Fibroblast of skin of left biceps (primary cell): ENCODE data around the gene CDIP1.

ENCODE experiments used
- DNase-seq, 2 experiments: peaks; one replicate each; pipeline ENCODE4 v3.0.0-alpha.2; 2013; ENCODE audit warnings: low read depth in 2 of 2

Gene CDIP1

DNA sequence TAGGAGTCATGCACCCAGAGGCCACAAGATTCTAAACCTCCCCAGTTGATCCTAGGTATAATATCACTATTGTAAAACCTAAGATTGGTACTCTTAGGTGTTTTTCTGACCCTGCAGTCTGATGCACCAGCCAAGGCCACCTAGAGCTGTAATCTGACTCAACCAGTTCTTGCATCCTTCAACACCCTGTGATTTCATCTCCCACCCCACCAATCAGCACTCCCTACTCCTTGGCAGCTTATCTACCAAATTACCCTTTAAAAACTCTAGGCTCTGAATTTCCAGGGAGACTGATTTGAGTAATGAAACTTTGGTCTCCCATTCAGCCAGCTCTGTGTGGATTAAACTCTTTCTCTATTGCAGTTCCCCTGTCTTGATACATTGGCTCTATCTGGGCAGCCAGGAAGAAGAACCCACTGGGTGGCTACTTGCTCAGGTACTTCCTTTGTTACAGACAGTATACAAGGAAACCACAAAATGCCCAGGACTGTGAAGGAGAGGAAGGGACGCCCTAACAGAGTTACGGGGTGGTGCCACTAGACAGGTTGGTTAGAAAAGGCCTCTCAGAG lies 1.2 kb upstream of the CDIP1 start:
- no peak for DNase-seq

DNA sequence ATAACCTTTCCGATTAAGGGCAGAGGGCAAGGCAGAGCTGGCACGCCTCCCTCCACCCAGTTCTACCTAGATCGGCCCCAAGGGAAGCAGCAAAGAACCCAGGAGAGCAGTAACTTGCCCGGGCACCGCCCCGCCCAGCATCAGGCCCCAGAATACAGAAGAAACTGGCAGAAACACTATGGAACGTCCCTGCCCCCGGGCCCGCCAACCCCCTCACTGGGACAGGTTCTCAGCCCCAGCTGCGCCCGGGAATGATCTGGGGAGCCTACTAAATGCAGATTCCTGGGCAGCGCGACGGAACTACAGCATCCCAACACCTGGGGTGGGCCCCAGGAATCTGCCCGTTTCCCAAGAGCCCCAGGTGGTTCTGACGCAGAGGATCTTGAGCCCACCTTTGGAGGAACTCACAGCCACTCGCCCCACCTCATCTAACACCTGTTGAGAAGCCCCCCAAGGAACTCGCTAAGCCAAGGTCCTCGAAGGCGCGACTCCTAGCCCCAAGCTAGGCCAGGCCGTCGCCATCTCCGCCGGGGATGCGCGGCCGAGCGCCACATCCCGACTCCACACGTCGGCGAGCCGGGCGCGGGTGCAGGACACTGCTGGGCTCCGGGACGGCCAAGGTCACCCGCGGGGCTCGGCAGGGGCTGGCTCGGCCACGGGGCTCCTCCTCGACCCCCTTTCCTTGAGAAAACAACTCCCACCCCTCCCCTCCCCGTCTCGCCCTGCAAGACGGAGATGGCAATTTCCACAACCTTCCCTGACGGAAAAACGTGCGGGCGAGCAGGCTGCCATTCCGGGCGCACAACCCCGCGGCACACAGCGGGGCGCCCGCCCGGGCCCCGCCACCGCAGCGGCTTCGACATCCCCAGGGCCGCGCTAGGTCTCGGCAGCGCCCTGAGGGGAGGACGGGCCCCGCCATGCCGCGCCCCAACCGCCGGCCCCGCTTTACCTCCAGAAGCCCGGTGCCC lies 913 bp downstream of the CDIP1 start:
- DNase-seq, result no peak

DNA sequence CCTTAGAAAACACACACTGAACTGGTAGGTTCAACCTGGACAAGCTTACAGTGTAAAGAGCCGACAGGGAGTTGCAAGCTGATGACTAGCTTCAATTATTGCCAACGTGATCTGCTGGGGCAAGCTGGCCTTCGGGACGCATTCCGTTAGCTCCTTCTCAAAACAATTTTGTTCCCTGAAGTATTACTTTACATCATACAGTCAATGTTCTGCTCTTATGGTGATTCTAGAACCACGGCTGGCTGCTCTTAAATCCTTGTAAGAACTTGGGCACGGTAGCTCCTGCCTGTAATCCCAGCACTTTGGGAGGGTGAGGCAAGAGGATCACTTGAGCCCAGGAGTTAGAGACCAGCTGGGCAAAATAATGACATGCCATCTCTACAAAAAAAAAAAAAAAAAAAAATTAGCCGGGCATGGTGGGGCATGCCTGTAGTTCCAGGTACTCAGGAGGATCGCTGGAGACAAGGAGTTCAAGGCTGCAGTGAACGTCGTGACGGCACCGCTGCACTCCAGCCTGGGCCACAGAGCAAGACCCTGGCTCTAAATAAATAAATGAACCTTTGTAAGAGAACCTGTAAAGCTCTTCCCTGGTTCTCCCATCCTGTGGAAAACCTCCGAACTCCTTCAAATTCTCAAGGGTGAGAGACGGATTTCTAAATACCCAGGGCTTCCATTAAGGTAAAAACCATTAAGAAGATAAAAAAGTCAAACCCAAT lies 2.0 kb downstream of the CDIP1 start:
- DNase-seq, result no peak

DNA sequence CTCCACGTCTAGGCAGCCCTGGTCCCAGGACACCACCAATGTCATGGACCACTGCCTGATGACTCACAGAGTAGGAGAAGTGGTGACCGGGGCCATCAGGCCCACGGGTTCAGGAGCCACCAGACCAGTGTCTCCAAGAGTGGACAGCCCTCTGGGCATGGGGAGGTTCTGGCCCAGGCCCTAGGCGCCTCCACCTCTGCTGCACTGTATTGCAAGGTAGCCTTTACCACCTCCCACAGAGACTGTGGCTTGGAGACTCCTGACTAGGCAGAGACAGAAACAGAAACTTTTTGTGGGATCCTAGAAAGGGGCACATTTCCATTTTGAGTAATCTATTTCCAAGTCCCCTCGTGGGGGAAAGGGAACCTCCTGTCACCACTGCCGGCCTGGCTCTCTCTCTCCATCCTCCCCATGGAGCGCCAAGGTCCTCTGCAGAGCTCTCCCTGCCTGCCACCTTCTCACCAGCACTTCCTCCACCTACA lies 2.9 kb downstream of the CDIP1 start:
- no peak for DNase-seq

DNA sequence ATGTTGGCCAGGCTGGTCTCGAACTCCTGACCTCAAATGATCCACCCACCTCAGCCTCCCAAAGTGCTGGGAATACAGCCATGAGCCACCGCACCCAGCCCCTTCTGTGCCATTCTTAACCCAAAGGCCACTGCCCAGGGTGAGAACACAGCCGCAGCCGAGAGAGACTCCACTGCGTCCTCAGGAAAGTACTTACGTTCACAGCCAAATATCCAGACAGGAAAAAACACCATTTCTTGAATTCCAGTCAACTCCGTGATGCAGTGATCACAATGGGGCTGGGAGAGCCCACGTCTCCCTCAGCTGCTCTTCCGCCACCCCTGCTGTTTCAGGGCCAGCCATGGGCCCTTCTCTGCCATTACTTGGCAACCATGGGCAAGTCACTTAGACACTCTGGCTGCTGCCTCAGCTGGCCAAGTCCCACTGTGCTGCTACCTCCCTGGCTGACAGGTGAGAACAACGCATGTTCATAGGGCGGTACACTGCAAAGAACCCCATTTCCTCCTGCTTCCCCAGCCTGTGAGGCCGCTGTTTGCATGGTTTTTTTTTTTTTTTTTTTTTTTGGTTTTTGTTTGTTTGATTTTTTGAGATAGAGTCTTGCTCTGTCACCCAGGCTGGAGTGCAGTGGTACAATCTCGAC lies 4.3 kb downstream of the CDIP1 start:
- no peak for DNase-seq

DNA sequence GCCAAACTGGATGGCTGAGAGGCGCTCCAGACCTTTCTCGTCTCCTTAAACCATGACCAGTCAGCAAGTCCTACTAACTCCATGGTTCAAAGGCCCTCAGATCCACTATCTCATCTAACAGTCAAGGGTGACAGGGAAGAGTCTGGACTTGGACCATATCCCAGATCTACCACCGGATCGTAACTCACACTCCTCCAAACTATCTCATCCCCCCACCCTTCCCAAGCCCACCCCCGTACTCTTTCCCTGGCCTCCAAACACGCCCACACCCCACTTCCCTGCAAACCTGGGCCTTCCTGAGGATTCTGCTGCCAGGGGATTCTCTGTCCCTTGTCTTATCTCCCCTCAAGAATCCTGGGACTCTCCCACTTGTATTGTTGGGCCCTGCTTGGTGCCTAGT lies 5.1 kb downstream of the CDIP1 start:
- DNase-seq, result no peak

DNA sequence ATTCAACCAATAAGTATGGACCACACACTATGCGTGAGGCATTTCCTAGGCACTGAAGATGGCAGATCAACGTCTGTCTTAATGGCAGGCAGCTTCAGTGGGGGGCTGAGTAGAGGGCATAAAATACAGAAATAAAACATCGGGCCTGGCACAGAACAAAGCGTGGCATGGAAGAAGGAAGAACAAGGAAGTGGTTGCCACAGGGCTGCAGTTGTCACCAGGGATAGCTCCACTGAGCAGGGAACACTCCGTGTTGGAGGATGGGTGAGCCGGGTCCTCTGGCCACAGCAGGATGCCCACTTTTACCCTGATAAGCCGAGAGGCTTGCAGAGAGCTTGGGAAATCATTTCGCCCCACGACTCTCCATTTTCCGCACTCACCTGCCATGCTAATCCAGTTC lies 6.3 kb downstream of the CDIP1 start:
- no peak for DNase-seq

DNA sequence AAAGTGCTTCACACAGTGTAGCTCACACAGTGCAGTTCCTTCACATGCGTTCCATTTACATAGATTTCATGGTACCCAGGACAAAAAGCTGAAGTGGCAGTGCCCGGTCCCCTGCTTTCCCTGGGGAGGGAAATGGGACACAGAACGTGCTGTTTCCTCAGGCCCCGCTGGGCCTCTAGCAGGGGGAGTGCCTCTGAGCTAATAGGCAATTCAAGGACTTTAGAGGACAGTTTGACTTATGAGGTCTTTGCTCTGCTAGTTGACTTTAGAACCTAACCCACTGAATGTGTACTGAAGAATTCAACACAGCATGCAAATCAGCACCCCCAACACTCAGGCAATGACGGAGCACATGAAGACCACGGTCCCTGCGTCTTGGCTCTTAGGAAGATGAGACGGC lies 6.8 kb downstream of the CDIP1 start:
- DNase-seq, result no peak

DNA sequence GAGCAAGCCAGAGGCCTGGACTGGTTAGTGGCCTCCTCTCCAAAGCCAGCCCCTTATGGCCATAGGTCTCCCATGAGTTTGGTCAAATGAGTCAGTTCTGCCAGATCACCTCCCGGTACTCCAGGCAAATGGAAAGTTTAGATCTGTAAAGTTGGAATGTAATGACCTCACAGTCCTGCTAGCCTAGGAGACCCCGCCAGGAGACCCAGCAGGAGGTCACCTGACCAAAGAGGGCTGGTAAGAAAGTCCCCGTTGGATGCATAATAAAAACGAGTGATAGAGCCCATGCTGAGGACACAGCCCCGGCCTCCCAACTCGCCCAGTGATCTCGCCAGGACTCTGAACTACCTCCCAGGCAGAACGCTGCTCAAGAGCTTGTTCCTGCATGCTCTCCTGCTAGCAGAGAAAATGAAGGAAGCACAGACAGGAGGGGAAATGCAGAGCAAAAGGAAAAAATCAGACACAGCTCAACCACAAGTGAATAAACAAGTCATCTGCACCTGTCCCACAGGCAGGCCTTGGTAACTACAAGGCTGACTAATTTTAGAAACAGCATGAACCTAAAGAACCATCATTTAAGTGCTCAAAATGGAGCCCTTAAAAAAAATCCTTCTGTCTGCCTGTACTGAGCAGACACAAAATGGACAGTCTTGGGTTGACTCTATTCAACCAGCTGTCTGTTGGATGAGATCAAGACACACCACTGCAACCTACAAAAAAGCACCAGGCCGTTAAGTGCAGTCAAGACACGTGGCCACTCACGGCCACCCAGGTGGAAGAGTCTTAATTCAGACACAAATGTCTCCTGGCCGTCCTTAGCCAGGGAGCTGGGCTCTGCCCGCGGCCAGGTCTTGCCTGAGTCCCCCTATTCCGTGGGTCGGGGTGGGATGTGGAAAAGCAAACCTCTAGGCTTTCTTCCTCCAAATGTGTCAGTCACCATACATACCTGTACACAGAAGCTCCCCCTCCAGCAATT lies 9.2 kb downstream of the CDIP1 start:
- no peak for DNase-seq

DNA sequence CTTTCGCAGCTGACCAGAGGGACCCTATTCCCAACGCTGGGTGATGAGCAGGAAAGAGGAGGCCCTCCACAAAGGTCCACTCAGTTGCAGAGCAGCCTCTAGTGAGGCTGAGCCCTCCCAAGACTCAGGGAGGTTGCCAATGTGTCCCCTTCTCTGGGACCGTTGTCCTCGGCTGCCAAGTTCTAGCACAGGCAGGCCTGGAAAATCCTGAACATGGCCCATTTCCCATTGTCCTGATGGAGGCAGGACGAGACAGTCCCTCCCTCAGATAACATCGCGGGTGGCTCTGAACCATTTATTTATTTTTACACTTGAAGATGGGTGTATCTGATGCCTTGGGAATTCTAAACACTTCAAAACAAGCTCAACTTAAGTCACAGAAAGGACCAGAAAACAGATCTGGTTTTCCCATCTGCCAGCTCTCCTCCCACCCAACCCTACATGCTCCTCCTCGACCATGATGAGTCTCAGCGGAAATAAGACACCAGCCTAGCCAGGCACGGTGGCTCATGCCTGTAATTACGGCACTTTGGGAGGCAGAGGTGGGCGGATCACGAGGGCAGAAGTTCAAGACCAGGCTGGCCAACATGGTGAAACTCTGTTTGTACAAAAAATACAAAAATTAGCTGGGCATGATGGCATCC lies 12.8 kb downstream of the CDIP1 start:
- no peak for DNase-seq

DNA sequence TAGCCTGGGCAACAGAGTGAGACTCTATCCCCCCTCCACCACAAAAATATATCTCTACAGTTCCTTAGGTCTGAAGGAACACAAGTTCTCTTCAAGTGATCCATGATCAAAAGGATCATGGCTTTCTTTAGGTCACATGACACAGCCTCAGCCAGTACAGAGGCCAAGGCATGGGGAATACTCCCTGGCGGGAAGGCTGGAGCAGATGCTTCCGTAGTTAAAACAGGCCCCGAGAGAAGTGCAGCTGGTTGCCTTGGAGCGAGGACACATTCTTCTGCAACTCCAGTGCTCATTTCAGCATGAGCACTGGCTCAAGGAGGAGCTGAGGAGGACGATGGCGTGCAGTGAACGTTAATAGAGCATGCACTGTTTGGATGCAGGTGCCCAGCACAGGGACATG lies 13.5 kb downstream of the CDIP1 start:
- no peak for DNase-seq

DNA sequence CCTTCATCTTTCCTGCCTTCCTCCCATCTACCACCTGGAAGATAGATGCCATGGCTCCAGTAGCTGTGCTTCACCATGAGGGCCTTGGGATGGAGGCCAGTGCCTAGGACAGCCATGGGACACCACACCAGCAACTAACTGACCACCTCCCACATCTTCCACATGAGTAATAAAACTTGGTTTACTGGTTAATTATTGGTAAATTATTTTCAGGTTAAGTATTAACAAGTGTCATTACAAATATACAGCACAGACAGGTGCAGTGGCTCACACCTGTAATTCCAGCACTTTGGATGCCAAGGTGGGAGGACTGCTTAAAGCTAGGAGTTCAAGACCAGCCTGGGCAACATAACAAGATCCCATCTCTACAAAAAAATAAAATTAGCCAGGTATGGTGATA lies 14.0 kb downstream of the CDIP1 start:
- no peak for DNase-seq

DNA sequence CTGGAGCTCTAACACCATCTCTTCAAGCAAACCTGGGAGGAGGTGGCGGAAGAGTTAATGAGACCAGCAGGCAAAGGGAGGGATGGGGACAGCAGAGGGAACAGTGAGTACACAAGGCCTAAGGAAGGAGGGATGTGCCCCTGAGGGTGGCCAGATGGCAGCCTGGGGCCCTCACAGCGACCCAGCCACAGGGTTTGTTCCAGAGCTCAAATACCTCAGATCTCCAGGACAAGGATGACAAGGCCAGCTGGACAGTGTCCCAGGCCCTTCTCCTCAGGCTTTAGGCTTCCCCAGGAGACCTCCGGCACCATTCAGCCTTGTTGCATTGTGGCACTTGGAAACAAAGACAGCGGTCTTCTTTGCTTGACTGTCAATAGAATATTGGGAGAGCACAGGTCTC lies 14.9 kb downstream of the CDIP1 start:
- no peak for DNase-seq

DNA sequence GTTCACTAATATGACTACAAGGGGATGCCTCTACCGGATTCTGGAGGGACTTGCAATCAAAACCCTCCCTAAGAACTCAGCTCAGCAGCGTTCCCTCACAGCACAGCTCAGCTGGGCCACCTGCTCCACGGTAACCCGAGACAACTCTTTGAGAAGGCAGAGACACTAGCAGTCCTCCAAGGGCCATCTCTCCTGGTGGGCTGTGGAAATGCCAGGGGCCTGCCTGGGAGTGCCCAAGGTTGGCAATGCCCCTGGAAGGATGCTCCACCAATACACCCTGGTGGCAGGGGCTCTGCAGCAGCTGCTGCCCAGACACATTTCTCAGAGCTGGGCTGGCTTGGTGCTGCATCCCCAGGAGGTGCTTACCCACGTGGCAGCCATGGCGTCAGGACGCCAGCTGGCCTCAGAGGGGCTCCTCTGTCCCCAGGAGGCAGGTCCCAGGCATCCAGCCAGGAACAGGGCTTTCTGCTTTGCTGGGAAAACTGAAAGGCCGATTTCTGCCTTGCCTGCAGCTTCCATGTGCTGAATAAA lies 16.5 kb downstream of the CDIP1 start:
- DNase-seq, result no peak

DNA sequence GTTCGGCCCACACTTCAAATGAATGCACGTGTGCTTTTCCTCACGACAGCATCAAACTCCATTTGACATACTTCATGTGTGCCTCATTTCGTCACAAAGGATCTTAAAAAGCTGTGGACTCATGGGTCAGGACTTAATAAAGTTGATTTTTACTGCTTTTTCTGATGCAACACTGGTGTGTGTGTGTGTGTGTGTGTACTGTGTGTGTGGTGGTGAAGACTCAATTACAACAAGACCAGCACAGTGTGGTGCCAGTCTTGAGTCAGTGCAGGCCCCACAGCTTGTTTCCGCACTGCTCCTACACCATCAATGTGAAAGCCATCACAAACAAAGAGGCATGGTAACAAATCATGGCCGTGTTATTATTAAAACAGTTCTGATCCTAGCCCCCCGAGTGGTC lies 17.7 kb downstream of the CDIP1 start:
- no peak for DNase-seq

DNA sequence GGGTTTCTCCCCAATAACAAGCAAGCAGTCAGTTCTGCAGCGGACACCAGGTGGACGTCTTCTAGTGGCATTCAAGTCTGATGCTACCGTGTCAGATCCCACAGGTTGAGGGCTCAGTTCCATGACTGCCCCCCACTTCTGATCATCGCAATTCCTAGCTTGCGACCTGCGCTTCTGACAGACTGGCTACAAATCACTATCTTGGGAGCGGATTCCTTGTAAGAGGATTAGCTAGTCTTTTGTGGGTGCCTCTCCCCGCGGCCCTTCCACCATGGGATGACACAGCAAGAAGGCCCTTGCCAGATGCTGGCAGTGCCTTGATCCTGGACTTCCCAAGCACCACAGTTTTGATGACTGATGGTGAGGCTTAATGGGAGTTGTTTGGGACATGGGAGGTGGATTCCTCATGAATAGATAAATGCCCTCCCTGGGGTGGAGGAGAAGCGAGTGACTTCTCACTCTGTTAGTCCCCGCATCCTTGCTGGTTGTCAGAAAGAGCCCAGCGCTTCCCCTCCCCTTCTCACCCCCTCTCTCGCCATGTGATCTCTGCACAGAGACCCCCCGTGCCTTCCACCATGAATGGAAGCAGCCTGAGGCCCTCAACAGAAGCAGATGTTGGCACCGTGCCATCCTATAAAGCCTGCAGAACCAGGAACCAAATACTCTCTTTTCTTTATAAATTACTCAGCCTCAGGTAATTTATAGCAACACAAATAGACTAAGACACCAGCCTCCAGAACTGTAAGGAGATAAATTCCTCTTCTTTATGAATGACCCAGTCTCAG lies 19.1 kb downstream of the CDIP1 start:
- no peak for DNase-seq

DNA sequence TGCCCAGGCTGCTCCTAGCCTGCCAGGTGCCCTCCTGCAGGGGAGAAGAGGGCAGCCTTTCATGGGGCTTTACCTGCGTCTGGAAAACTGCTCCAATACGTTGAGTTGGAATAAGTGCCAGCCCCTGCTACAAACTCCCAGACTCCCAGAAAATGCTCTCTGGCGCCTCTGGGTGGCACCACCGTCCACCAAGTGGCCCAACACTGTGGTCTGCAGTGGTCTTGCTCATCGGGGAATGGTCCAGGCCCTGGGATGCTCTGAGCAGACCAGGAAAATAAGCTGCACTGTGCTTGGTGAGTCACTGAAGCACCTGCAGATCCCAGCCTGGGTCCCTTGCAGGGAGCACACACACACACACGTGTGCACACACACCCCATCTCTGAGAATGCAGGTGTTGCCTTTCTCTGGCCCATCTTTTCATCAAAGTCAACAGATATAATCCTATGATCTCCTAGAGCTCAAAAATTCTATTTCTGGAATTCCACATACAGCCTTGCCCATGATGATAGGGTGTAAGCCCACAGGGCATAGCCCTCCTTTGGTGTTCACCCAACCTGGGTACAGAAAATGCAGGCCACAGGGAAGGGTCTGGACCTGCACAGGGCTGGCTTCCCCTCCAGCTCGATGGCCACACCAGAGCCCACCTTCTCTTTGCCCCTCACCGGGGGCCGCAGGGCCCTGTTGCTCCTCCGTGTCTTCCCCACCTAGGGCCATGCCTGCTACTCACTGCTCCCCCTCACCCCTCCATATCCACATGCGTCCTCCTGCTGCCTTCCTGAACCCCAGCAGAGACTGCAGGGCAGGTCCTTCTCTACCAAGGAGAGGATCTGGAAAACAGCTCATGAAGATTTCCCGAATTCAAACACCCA lies 20.5 kb downstream of the CDIP1 start:
- no peak for DNase-seq

DNA sequence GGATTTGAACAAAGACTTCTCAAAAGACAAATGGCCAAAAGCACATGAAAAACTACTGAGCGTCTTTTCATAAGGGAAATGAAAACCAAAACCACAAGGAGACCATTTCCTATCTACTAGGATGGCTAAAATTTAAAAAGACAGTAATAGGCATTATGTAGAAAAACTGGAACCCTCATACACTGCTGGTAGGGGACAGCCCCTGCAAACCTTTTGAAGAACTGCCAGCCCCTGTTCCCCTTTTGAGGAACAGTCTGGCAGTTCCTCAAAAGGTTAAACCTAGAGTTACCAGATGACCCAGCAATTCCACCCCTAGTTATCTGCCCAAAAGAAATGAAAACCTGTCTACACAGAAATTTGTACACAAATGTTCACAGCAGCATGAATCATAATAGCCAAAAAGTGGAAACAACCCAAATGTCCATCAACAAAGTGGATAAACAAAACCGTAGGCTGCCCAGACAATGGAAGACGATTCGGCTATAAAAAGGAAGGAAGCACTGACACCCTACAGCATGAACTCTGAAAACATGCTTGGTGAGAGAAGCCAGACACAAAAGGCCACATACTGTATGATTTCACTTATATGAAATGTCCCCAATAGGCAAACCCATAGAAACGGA lies 22.9 kb downstream of the CDIP1 start:
- DNase-seq, result no peak
